ENCODE results near the gene KISS1. TPM values are rescaled to one million over a fixed set of nuclear protein-coding genes. Genes with fewer than 3 reads are reported as not detected.

Gene KISS1
- total RNA-seq, 2 experiments from 2014 or later, result not detected

- no peak for DNase-seq
- H3K4me1 Mint-ChIP-seq, result no peaks in the 10 kb centered on the region
- no peaks in the 10 kb centered on the region for H3K36me3 Mint-ChIP-seq (ENCODE audit: low read depth)
- CTCF ChIA-PET, result no interaction called here
- peaks cover 2% of the 10 kb centered on the region for H3K27me3 Mint-ChIP-seq
- no peaks in the 10 kb centered on the region for H3K9me3 Mint-ChIP-seq
- POLR2A ChIA-PET, result no interaction called here
- H3K4me3 Mint-ChIP-seq, result no peak overlapping the region
- H3K27ac Mint-ChIP-seq, result no peak overlapping the region
Observed at GRCh38 chr1:204225841-204226735, 29.8 kb upstream of the KISS1 start.

DNA sequence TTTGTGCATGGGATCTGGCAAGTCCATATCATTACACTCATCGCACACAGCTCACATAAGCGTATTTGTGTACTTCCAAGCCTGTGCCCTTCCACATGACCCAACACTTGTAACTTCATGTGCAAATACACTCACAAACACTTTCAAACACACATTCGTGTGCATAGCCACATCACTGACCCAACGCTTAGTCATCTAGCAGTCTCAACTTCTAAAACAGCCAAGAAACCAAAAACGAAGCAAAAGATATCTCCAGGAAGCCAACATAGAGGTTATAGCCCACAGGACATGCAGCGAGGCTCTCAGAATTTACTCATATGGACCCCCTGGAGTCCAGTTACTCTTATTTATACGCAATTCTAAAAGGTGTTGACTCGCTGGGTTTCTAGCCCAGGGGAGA, 28.4 kb upstream of the KISS1 start:
- Mint-ChIP-seq H3K27me3 (no peaks in the 10 kb centered on the region), H3K9me3 (no peaks in the 10 kb centered on the region), H3K4me3 (no peak overlapping the region), H3K27ac (no peak overlapping the region), H3K4me1 (no peaks in the 10 kb centered on the region), H3K36me3 (ENCODE audit: low read depth) (no peaks in the 10 kb centered on the region)
- ChIA-PET POLR2A (no interaction called here), CTCF (interaction anchor here (0.5 to 0.6 kb wide), 2 partner anchors 109 to 970 kb away, joined by 4 read pairs; no protein-coding TSS in a partner anchor)
- DNase-seq, result no peak

GRCh38 chr1:204223129-204223860, 27.0 kb upstream of the KISS1 start:
- no peaks in the 10 kb centered on the region for H3K36me3 Mint-ChIP-seq (ENCODE audit: low read depth)
- peaks cover 6% of the 10 kb centered on the region for H3K4me1 Mint-ChIP-seq
- no peaks in the 10 kb centered on the region for H3K27me3 Mint-ChIP-seq
- POLR2A ChIA-PET, result no interaction called here
- CTCF ChIA-PET, result interaction anchor here (0.9 kb wide), 1 partner anchor 9 kb away, joined by 3 read pairs; the partner anchor contains the start of gene GOLT1A
- no peak for DNase-seq
- no peak overlapping the region for H3K27ac Mint-ChIP-seq
- H3K4me3 Mint-ChIP-seq, result no peak overlapping the region
- no peaks in the 10 kb centered on the region for H3K9me3 Mint-ChIP-seq

GRCh38 chr1:204222764-204223055, 26.4 kb upstream of the KISS1 start:
- no peaks in the 10 kb centered on the region for H3K36me3 Mint-ChIP-seq (ENCODE audit: low read depth)
- no peaks in the 10 kb centered on the region for H3K9me3 Mint-ChIP-seq
- no peak overlapping the region for H3K4me3 Mint-ChIP-seq
- DNase-seq, result no peak
- peaks cover 6% of the 10 kb centered on the region for H3K4me1 Mint-ChIP-seq
- ChIA-PET CTCF (interaction anchor here (0.9 kb wide), 1 partner anchor 8 kb away, joined by 3 read pairs; the partner anchor contains the start of gene GOLT1A), POLR2A (no interaction called here)
- H3K27me3 Mint-ChIP-seq, result no peaks in the 10 kb centered on the region
- no peak overlapping the region for H3K27ac Mint-ChIP-seq

DNA sequence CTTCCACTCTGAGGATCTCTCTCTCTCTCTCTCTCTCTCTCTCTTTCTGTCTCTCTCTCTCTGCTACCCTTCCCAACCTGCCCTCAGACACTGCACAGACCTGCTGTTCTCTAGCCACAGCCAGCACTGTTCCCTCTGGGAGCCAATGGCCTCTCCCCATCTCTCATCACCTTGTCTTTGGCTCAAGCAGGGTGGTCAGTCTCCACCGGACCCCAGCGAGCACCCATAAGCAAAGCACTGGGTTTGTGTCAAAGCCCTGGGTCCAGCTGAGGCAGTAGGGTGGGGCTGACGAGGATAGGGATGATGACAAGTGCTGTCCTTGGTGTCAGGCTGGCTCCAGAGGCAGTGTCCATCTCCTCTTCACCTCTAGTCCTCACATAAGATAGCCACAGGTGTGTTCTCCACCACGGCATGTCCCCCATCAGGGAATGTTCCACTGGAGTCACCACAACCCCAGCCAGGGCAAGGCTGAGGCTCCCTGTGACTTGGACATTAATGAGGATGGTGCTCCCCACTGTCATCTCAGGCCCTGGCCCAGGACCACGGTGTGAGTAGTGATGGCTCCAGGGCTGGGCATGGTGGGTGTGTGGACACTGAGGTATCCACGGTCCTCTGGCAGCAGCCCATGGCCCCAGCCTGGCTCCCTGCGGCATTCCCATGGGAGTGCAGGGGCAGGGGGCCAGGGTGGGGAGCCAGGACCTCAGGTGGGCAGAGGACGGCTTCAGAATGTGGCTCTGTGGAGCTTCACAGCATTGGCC, 25.9 kb upstream of the KISS1 start:
- H3K27ac Mint-ChIP-seq, result peak overlapping the region; percentile 11
- no peaks in the 10 kb centered on the region for H3K9me3 Mint-ChIP-seq
- DNase-seq, result no peak
- H3K4me3 Mint-ChIP-seq, result no peak overlapping the region
- H3K36me3 Mint-ChIP-seq (ENCODE audit: low read depth), result no peaks in the 10 kb centered on the region
- CTCF ChIA-PET, result no interaction called here
- no peaks in the 10 kb centered on the region for H3K27me3 Mint-ChIP-seq
- peaks cover 6% of the 10 kb centered on the region for H3K4me1 Mint-ChIP-seq
- POLR2A ChIA-PET, result no interaction called here

DNA sequence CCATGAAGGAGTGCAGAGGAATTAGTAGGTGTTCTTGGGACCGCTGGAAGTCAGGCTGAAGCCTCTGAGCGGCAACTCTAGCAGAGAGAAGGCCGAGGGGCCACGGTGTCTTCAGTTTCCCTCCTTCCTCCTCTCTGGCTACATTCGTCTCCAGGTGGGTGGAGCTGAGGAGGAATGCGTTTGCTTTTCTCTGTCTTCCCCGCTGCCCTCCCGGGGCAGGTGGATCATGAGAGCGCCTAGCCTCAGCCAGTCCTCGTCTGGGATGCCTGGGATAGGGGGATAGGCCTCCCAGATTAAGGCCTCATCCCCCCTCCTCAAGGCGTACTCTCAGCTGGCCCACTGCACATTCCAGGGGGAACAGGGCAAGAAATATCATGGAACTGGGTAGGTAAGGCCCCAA, 25.0 kb upstream of the KISS1 start:
- Mint-ChIP-seq H3K27ac (no peak overlapping the region), H3K9me3 (no peaks in the 10 kb centered on the region), H3K4me1 (peaks cover 6% of the 10 kb centered on the region), H3K4me3 (no peak overlapping the region), H3K36me3 (ENCODE audit: low read depth) (no peaks in the 10 kb centered on the region), H3K27me3 (no peaks in the 10 kb centered on the region)
- POLR2A ChIA-PET, result no interaction called here
- CTCF ChIA-PET, result no interaction called here
- DNase-seq, result no peak

DNA sequence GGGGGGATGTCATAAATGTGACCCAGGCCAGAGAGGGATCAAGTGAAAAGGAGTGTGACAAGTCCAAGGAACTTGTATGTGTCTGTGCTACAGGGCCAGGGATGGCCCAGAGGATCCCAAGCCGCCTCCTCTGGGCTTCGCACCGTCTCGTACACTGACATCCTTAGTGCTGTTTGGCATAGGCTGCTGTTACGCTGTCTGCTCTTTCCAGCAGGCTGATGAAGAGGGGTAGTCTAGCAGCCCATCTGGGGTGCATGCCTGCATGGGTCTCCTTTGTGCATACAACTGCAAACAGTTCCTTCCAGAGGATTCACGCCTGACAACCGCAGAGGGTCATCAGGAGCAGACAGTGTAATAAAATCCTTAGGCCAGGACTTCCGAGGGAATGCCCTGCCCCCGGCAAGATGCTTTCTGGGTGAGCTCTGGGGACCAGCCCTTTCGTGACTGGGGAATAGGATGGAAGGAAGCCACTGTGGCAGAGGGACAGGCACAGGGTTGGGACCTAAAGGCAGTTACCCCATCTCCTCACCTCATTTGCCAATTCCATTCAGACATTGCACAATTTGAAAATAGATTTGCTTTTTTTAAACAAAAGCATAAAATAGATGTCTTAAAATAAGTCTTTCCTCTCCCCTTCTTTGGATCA, 23.8 kb upstream of the KISS1 start:
- Mint-ChIP-seq H3K9me3 (no peaks in the 10 kb centered on the region), H3K4me3 (no peak overlapping the region), H3K27ac (no peak overlapping the region), H3K4me1 (peaks cover 6% of the 10 kb centered on the region), H3K27me3 (peaks cover 2% of the 10 kb centered on the region), H3K36me3 (ENCODE audit: low read depth) (no peaks in the 10 kb centered on the region)
- ChIA-PET CTCF (no interaction called here), POLR2A (no interaction called here)
- DNase-seq, result no peak

GRCh38 chr1:204218552-204218951, 22.3 kb upstream of the KISS1 start:
- H3K4me1 Mint-ChIP-seq, result peaks cover 12% of the 10 kb centered on the region
- H3K27me3 Mint-ChIP-seq, result peaks cover 5% of the 10 kb centered on the region
- H3K36me3 Mint-ChIP-seq (ENCODE audit: low read depth), result no peaks in the 10 kb centered on the region
- ChIA-PET POLR2A (no interaction called here), CTCF (no interaction called here)
- no peak overlapping the region for H3K4me3 Mint-ChIP-seq
- no peak overlapping the region for H3K27ac Mint-ChIP-seq
- no peak for DNase-seq
- no peaks in the 10 kb centered on the region for H3K9me3 Mint-ChIP-seq

DNA sequence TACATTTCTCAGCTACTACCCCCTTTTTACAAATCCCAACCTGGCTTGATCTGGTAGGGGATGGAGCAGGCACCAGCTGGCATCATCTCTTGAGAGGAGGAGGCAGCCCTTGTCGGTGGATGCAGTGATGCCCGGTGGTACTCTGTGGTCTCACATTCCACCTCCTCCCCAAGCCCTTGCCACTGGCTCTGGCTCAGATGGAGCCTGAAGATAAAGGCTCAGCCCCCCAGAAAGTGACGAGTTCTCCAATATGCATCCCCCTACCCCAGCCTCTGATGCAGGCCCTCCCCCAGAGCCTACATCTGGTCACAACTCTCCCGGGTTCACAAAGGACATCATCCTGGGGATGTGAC, 21.3 kb upstream of the KISS1 start:
- Mint-ChIP-seq H3K36me3 (ENCODE audit: low read depth) (no peaks in the 10 kb centered on the region), H3K9me3 (no peaks in the 10 kb centered on the region), H3K27ac (no peak overlapping the region), H3K4me1 (peaks cover 12% of the 10 kb centered on the region), H3K27me3 (peaks cover 5% of the 10 kb centered on the region), H3K4me3 (no peak overlapping the region)
- ChIA-PET POLR2A (no interaction called here), CTCF (no interaction called here)
- no peak for DNase-seq

- DNase-seq, result no peak
- no peak overlapping the region for H3K27ac Mint-ChIP-seq
- no peaks in the 10 kb centered on the region for H3K9me3 Mint-ChIP-seq
- H3K4me1 Mint-ChIP-seq, result peaks cover 12% of the 10 kb centered on the region
- ChIA-PET CTCF (interaction anchor here (0.6 to 1.0 kb wide), 2 partner anchors 88 to 182 kb away, joined by 3 read pairs; no protein-coding TSS in a partner anchor), POLR2A (no interaction called here)
- H3K4me3 Mint-ChIP-seq, result no peak overlapping the region
- no peaks in the 10 kb centered on the region for H3K36me3 Mint-ChIP-seq (ENCODE audit: low read depth)
- peaks cover 5% of the 10 kb centered on the region for H3K27me3 Mint-ChIP-seq
Observed at GRCh38 chr1:204216880-204217647, 20.8 kb upstream of the KISS1 start.

DNA sequence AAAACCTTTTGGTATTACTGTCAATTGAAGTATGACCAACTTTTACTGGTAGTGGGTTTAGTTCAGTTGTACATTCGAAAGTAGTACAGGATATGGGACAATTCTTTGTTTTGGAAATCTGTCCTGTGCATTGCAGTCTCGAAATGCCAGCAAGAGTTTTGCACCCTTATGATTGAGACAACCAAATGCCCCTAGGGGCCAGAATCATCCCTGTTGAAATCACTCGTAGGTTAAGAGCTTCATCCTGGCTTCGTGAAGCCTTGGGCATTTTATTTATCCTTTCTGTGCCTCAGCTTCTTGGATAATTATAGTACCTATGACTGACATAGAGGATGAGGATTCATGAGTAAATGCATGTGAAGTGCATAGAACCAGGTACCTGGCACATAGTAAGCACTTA, 19.9 kb upstream of the KISS1 start:
- DNase-seq, result no peak
- POLR2A ChIA-PET, result no interaction called here
- Mint-ChIP-seq H3K36me3 (ENCODE audit: low read depth) (no peaks in the 10 kb centered on the region), H3K4me1 (peaks cover 12% of the 10 kb centered on the region), H3K9me3 (no peaks in the 10 kb centered on the region), H3K27me3 (peaks cover 5% of the 10 kb centered on the region), H3K27ac (no peak overlapping the region), H3K4me3 (no peak overlapping the region)
- CTCF ChIA-PET, result interaction anchor here (0.7 to 1.0 kb wide), 2 partner anchors 87 to 183 kb away, joined by 3 read pairs; no protein-coding TSS in a partner anchor
